OCI-LY1 (cell line): ENCODE measurements around the gene MACROH2A2.
"Not testable (repeated sequence)": the region's sequence is repeated elsewhere in the genome, so short reads cannot be mapped to it uniquely, and the experiment has no call there.

ENCODE experiments used
- H2AFZ ChIP-seq: fragments of 200-600 bp; sonication (generic), shearing (Covaris generic); 2 replicates; pipeline ENCODE4 v1.6.0; 2014; ENCODE audit warnings: antibody characterized with exemption, mild to moderate bottlenecking, low read length
- H3F3A ChIP-seq: fragments of 200-600 bp; sonication (generic), shearing (Covaris generic); 2 replicates; pipeline ENCODE4 v1.6.0; 2014; ENCODE audit warnings: mild to moderate bottlenecking, antibody characterized with exemption, low read length, moderate library complexity; ENCODE audit not compliant: insufficient read depth
- H3K27ac ChIP-seq: fragments of 200-600 bp; sonication (generic); 2 replicates; pipeline ENCODE4 v1.5.1; 2014; ENCODE audit warnings: low read length, mixed run types, mild to moderate bottlenecking, low read depth; ENCODE audit not compliant: poor library complexity, severe bottlenecking
- H3K27me3 ChIP-seq: fragments of 200-600 bp; sonication (generic); 2 replicates; pipeline ENCODE4 v1.6.0; 2014; ENCODE audit warnings: antibody characterized with exemption, mild to moderate bottlenecking, low read length, moderate library complexity; ENCODE audit not compliant: insufficient read depth
- H3K36me3 ChIP-seq: fragments of 200-600 bp; sonication (generic); 2 replicates; pipeline ENCODE4 v1.6.1; 2014; ENCODE audit warnings: mild to moderate bottlenecking, antibody characterized with exemption, low read length, moderate library complexity, mixed read lengths; ENCODE audit not compliant: insufficient read depth
- H3K4me1 ChIP-seq: fragments of 200-600 bp; sonication (generic); 2 replicates; pipeline ENCODE4 v1.5.1; 2014; ENCODE audit warnings: mild to moderate bottlenecking, low read length, moderate library complexity; ENCODE audit not compliant: insufficient read depth, severe bottlenecking
- H3K4me2 ChIP-seq: fragments of 200-600 bp; sonication (generic), shearing (Covaris generic); 2 replicates; pipeline ENCODE4 v1.6.1; 2014; ENCODE audit warnings: low read length
- H3K4me3 ChIP-seq: fragments of 200-600 bp; sonication (generic); 2 replicates; pipeline ENCODE4 v1.5.1; 2014; ENCODE audit warnings: low read length, low read depth, mild to moderate bottlenecking, mixed read lengths; ENCODE audit not compliant: poor library complexity, severe bottlenecking
- H3K79me2 ChIP-seq: fragments of 200-600 bp; shearing (Covaris generic); 2 replicates; pipeline ENCODE4 v1.6.1; 2016; ENCODE audit warnings: mixed run types, low read length, mixed read lengths; ENCODE audit not compliant: insufficient read depth
- H3K9ac ChIP-seq: fragments of 200-600 bp; sonication (generic), shearing (Covaris generic); 2 replicates; pipeline ENCODE4 v1.6.1; 2014; ENCODE audit warnings: mild to moderate bottlenecking, low read length, mixed read lengths
- H3K9me2 ChIP-seq: fragments of 200-600 bp; sonication (generic), shearing (Covaris generic); 2 replicates; pipeline ENCODE4 v1.6.1; 2014; ENCODE audit warnings: low read depth, mild to moderate bottlenecking, low read length, mixed read lengths
- H3K9me3 ChIP-seq: fragments of 200-600 bp; shearing (Covaris generic); 2 replicates; pipeline ENCODE4 v1.6.1; 2014; ENCODE audit warnings: low read length, mixed read lengths
- H4K20me1 ChIP-seq: fragments of 200-600 bp; sonication (generic), shearing (Covaris generic); 2 replicates; pipeline ENCODE4 v1.6.0; 2016; ENCODE audit warnings: mild to moderate bottlenecking, low read length; ENCODE audit not compliant: insufficient read depth
- EZH2 ChIP-seq: fragments of 200-600 bp; sonication (generic), shearing (Covaris generic); IDR thresholded peaks from 2 replicates; pipeline ENCODE4 v1.8.0; 2017; ENCODE audit warnings: borderline replicate concordance, mixed run types, mild to moderate bottlenecking, antibody characterized with exemption, low read length, moderate library complexity, mixed read lengths
- TF ChIP-seq, protein P1 (sequence below): fragments of 200-600 bp; sonication (generic), shearing (Covaris generic); IDR thresholded peaks from 2 replicates; pipeline ENCODE4 v1.5.1; 2017; ENCODE audit warnings: mild to moderate bottlenecking, antibody characterized with exemption, low read length, moderate library complexity, mixed read lengths

MACROH2A2 gene

DNA sequence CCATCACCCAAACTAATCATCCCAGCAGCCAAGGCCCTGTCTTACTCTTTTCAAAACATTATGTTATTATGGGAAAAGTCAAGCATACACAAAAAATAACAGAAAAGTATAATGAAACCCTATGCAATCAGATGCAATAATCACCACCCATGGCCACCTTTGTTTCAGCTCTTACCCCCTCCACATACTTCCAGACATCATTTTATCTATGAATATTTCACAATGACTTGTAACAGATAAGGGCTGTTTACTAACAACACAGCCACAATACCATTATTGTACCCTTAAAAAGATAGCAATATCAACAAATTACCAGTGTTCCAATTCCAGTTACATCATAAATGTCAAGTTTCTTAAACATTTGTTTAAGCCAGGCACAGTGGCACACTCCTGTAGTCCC, 44.8 kb downstream of the MACROH2A2 start:
- Histone ChIP-seq H3K27ac (no peak overlapping the region), H3K36me3 (no peaks in the 10 kb centered on the region; the same call in 1 of the 2 replicates), H3K9ac (no peak overlapping the region)

DNA sequence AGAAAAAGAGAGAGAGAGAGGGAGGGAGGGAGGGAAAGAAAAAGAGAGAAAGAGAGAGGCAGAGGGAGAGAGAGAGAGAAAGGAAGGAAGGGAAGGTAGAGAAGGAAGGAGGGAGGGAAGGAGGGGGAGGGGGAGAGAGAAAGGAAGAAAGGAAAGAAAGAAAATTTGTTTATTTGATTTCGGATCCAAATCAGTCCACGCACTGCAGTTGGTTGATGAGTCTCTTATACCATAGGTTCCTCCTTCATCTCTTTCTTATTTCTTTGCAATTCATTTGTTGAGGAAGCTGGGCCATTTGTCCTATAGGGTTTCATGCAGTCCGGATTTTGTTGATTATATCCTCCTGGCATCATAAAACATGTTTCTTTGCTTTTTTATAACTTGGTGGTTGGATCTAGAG, 45.6 kb downstream of the MACROH2A2 start:
- Histone ChIP-seq H3K4me2 (no peak overlapping the region), H3K27me3 (no peaks in the 10 kb centered on the region), H3K79me2 (no peaks in the 10 kb centered on the region), H3K9me3 (no peaks in the 10 kb centered on the region), H3F3A (no peaks in the 10 kb centered on the region), H3K9ac (no peak overlapping the region), H3K4me1 (no peaks in the 10 kb centered on the region), H3K9me2 (no peaks in the 10 kb centered on the region), H3K4me3 (no peak overlapping the region), H4K20me1 (no peaks in the 10 kb centered on the region), H3K27ac (no peak overlapping the region), H2AFZ (no peak overlapping the region), H3K36me3 (no peaks in the 10 kb centered on the region; the same call in 1 of the 2 replicates)
- no peak for TF ChIP-seq EZH2

More for the DNA sequence above, 44.8 kb downstream of the MACROH2A2 start:
- no peaks in the 10 kb centered on the region for H3K27me3 ChIP-seq
- no peaks in the 10 kb centered on the region for H3K9me3 ChIP-seq
- no peaks in the 10 kb centered on the region for H3K4me1 ChIP-seq
- no peaks in the 10 kb centered on the region for H3K79me2 ChIP-seq
- H3K4me2 ChIP-seq = no peak overlapping the region
- no peaks in the 10 kb centered on the region for H3K9me2 ChIP-seq
- H3F3A ChIP-seq = no peaks in the 10 kb centered on the region
- TF ChIP-seq, protein P1, sequence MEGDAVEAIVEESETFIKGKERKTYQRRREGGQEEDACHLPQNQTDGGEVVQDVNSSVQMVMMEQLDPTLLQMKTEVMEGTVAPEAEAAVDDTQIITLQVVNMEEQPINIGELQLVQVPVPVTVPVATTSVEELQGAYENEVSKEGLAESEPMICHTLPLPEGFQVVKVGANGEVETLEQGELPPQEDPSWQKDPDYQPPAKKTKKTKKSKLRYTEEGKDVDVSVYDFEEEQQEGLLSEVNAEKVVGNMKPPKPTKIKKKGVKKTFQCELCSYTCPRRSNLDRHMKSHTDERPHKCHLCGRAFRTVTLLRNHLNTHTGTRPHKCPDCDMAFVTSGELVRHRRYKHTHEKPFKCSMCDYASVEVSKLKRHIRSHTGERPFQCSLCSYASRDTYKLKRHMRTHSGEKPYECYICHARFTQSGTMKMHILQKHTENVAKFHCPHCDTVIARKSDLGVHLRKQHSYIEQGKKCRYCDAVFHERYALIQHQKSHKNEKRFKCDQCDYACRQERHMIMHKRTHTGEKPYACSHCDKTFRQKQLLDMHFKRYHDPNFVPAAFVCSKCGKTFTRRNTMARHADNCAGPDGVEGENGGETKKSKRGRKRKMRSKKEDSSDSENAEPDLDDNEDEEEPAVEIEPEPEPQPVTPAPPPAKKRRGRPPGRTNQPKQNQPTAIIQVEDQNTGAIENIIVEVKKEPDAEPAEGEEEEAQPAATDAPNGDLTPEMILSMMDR = no peak
- no peak for TF ChIP-seq EZH2
- no peak overlapping the region for H3K4me3 ChIP-seq
- no peaks in the 10 kb centered on the region for H4K20me1 ChIP-seq
- no peak overlapping the region for H2AFZ ChIP-seq

- not testable (repeated sequence) for H3K9me3 ChIP-seq, H3F3A ChIP-seq, H3K4me1 ChIP-seq, H3K27ac ChIP-seq, H3K9ac ChIP-seq, H2AFZ ChIP-seq, H3K27me3 ChIP-seq, H3K79me2 ChIP-seq, H3K4me2 ChIP-seq, H3K4me3 ChIP-seq, H3K36me3 ChIP-seq, H3K9me2 ChIP-seq, H4K20me1 ChIP-seq
Measured at GRCh38 chr10:70101068-70101562, 48.5 kb downstream of the MACROH2A2 start.

GRCh38 chr10:70101668-70102067, 49.0 kb downstream of the MACROH2A2 start:
- no peaks in the 10 kb centered on the region for H3F3A ChIP-seq
- no peaks in the 10 kb centered on the region for H3K79me2 ChIP-seq
- no peak overlapping the region for H3K9ac ChIP-seq
- H3K27ac ChIP-seq = no peak overlapping the region
- no peak for TF ChIP-seq EZH2
- TF ChIP-seq, protein P1 = no peak
- H3K36me3 ChIP-seq = no peaks in the 10 kb centered on the region; the same call in 1 of the 2 replicates
- no peaks in the 10 kb centered on the region for H4K20me1 ChIP-seq
- H3K4me1 ChIP-seq = no peaks in the 10 kb centered on the region
- H2AFZ ChIP-seq = no peak overlapping the region
- no peaks in the 10 kb centered on the region for H3K27me3 ChIP-seq
- H3K9me3 ChIP-seq = no peaks in the 10 kb centered on the region
- H3K4me3 ChIP-seq = no peak overlapping the region
- no peaks in the 10 kb centered on the region for H3K9me2 ChIP-seq
- H3K4me2 ChIP-seq = no peak overlapping the region
